ENCODE data around the gene EDN2. TPM values are rescaled to one million over a fixed set of nuclear protein-coding genes. Genes with fewer than 3 reads are reported as not detected.

The EDN2 gene
- total RNA-seq, 1 donor from 2014 or later = not detected

DNA sequence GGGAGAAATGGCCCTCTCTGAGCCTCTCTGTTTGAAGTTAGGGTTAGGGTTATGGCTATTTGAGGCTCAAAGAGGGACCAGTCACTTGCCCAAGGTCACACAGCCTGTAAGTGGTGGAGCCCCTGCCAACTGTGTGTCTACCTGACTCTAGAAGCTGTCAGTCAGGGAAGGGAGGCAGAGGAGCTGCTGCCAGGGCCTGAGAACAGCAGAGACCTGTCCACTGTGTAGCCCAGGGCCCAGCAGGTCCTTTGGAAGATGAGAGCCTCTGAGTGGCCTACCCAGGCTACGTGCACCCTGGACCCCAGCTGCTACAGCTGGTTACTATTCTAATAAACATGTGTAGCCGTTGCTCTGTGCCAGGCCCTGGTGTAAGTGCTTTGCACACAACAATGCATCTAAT, 15.1 kb upstream of the EDN2 start:
- Mint-ChIP-seq H3K36me3 (ENCODE audit: unreplicated experiment) (no peaks in the 10 kb centered on the region), H3K27ac (ENCODE audit: unreplicated experiment) (no peak overlapping the region), H3K9me3 (ENCODE audit: unreplicated experiment) (no peaks in the 10 kb centered on the region), H3K4me1 (ENCODE audit: low read depth, unreplicated experiment) (peaks cover 20% of the 10 kb centered on the region), H3K27me3 (ENCODE audit: unreplicated experiment) (peaks cover 18% of the 10 kb centered on the region), H3K4me3 (ENCODE audit: unreplicated experiment) (no peak overlapping the region)
- TF ChIP-seq, protein P1, sequence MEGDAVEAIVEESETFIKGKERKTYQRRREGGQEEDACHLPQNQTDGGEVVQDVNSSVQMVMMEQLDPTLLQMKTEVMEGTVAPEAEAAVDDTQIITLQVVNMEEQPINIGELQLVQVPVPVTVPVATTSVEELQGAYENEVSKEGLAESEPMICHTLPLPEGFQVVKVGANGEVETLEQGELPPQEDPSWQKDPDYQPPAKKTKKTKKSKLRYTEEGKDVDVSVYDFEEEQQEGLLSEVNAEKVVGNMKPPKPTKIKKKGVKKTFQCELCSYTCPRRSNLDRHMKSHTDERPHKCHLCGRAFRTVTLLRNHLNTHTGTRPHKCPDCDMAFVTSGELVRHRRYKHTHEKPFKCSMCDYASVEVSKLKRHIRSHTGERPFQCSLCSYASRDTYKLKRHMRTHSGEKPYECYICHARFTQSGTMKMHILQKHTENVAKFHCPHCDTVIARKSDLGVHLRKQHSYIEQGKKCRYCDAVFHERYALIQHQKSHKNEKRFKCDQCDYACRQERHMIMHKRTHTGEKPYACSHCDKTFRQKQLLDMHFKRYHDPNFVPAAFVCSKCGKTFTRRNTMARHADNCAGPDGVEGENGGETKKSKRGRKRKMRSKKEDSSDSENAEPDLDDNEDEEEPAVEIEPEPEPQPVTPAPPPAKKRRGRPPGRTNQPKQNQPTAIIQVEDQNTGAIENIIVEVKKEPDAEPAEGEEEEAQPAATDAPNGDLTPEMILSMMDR (IDR thresholded peaks at IDR 0.05; ENCODE audit: partially characterized antibody, unreplicated experiment) = no peak
- no peak for DNase-seq

DNA sequence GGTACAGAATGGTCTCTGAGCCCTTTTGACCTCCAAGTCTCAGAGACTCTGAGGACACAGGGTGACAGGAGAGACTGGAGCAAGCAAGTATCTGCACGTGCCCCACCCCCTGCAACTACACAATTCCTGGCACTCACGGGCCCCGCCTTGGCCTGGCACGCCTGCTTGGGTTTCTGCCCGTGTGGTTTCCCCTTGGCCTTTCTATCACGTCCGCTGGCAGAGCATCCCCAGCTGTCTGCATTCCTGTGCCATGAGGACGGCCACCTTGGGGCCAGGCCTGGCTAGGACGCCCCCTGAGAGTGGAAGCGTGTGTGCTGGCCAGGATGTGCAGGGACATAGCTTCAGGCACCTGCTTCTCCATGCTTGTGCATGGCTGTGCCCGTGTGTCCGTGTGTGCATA, 14.3 kb upstream of the EDN2 start:
- no peaks in the 10 kb centered on the region for H3K36me3 Mint-ChIP-seq (ENCODE audit: unreplicated experiment)
- H3K4me3 Mint-ChIP-seq (ENCODE audit: unreplicated experiment) = no peak overlapping the region
- H3K4me1 Mint-ChIP-seq (ENCODE audit: low read depth, unreplicated experiment) = peaks cover 17% of the 10 kb centered on the region
- no peaks in the 10 kb centered on the region for H3K9me3 Mint-ChIP-seq (ENCODE audit: unreplicated experiment)
- DNase-seq = no peak
- peaks cover 15% of the 10 kb centered on the region for H3K27me3 Mint-ChIP-seq (ENCODE audit: unreplicated experiment)
- TF ChIP-seq, protein P1 (IDR thresholded peaks at IDR 0.05; ENCODE audit: partially characterized antibody, unreplicated experiment) = no peak
- H3K27ac Mint-ChIP-seq (ENCODE audit: unreplicated experiment) = no peak overlapping the region

DNA sequence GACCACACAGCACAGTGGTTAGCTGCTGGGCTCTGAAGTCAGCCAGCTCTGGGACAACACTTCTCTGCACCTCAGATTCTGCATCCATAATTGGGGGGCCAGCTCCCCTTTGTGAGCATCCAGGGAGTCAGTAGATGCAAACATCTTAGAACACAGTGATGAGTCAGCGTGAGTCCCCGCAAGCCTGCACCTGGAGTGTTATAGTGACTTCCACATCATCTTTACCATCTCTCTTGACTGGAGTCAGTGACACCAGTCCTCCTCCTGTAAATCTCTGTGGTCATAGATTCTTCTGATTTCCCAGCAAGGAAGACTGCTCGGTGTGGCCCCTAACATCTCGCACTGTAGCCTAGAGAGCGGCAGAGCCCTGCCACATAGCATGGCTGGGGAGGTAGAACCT, 13.9 kb upstream of the EDN2 start:
- no peak overlapping the region for H3K4me3 Mint-ChIP-seq (ENCODE audit: unreplicated experiment)
- TF ChIP-seq, protein P1 (IDR thresholded peaks at IDR 0.05; ENCODE audit: partially characterized antibody, unreplicated experiment) = no peak
- H3K4me1 Mint-ChIP-seq (ENCODE audit: low read depth, unreplicated experiment) = peaks cover 13% of the 10 kb centered on the region
- no peak overlapping the region for H3K27ac Mint-ChIP-seq (ENCODE audit: unreplicated experiment)
- no peak for DNase-seq
- no peaks in the 10 kb centered on the region for H3K9me3 Mint-ChIP-seq (ENCODE audit: unreplicated experiment)
- H3K27me3 Mint-ChIP-seq (ENCODE audit: unreplicated experiment) = peaks cover 14% of the 10 kb centered on the region
- no peaks in the 10 kb centered on the region for H3K36me3 Mint-ChIP-seq (ENCODE audit: unreplicated experiment)

DNA sequence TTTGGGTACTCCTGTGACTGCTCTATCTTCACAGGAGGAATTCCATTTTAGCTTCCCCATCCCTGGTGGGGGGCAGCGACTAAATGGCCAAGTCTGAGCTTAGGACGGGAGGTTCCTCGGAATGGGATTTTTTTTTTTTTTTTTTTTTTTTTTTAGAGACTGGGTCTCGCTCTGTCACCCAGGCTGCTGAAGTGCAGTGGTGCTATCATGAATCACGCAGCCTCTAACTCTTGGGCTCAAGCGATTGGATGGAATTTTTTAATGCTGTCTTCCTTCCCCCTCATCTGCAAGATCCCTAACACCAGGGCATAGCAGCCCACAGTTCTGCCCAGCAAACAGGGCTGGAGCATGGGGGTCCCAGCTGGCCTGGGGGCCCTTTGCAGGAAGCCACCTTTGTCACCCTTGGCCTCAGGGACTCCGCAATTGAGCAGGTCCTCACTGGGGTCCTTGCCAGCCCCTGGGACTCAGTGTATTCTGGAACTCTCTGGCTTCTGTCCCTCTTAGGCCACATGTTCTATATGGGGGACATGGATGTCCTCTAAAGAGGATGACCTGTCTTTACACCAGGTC, 13.1 kb upstream of the EDN2 start:
- TF ChIP-seq, protein P1 (IDR thresholded peaks at IDR 0.05; ENCODE audit: partially characterized antibody, unreplicated experiment) = no peak
- Mint-ChIP-seq H3K4me3 (ENCODE audit: unreplicated experiment) (no peak overlapping the region), H3K27ac (ENCODE audit: unreplicated experiment) (no peak overlapping the region), H3K4me1 (ENCODE audit: low read depth, unreplicated experiment) (peaks cover 12% of the 10 kb centered on the region), H3K27me3 (ENCODE audit: unreplicated experiment) (peaks cover 16% of the 10 kb centered on the region), H3K9me3 (ENCODE audit: unreplicated experiment) (peaks cover 1% of the 10 kb centered on the region), H3K36me3 (ENCODE audit: unreplicated experiment) (no peaks in the 10 kb centered on the region)
- no peak for DNase-seq

DNA sequence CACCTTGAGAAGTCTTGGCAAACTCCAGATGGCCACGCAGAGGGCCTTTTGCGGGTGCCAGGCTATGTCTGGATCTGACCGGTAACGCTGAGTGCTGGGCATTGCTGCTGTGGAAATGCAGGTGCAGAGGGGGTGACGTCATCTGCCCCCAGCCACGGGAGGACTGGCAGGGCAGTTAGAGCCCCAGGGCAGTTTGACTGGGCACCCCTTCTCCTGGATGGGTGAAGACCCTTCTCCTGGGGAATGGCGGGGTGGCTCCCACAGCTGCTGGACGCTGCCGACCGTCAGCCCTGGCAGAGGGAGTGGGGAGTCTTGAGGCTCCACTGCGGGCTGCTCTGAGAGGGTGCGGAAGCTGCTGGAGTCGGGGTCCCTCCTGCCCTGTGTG, 12.6 kb upstream of the EDN2 start:
- H3K36me3 Mint-ChIP-seq (ENCODE audit: unreplicated experiment) = no peaks in the 10 kb centered on the region
- H3K4me1 Mint-ChIP-seq (ENCODE audit: low read depth, unreplicated experiment) = peaks cover 9% of the 10 kb centered on the region
- no peak for DNase-seq
- TF ChIP-seq, protein P1 (IDR thresholded peaks at IDR 0.05; ENCODE audit: partially characterized antibody, unreplicated experiment) = no peak
- H3K27ac Mint-ChIP-seq (ENCODE audit: unreplicated experiment) = no peak overlapping the region
- peaks cover 16% of the 10 kb centered on the region for H3K27me3 Mint-ChIP-seq (ENCODE audit: unreplicated experiment)
- peaks cover 2% of the 10 kb centered on the region for H3K9me3 Mint-ChIP-seq (ENCODE audit: unreplicated experiment)
- H3K4me3 Mint-ChIP-seq (ENCODE audit: unreplicated experiment) = peak overlapping the region; percentile 61
